IMR-90 (cell line): ENCODE results near the gene TNFAIP8. TPM values are rescaled to one million over a fixed set of nuclear protein-coding genes. Genes with fewer than 3 reads are reported as not detected.

Experiments used
- ATAC-seq: fragments of 200-7000 bp; cut with Tn5 transposase; 2 replicates; pipeline ENCODE4 v1.9.1; 2020; ENCODE audit warnings: low read depth, mild to moderate bottlenecking, moderate library complexity
- BruUV-seq: library from RNA; stranded (reverse); fragments of 400-500 nt; replicated peaks from 2 replicates; lab custom pipeline; 2021; lab: Mats Ljungman, UMichigan
- CTCF ChIA-PET: fragments of 300-600 bp; formaldehyde crosslinking; extraction: SDS; loops from one replicate; lab custom pipeline; 2021; ENCODE audit warnings: antibody characterized with exemption; lab: Yijun Ruan, JAX
- POLR2A ChIA-PET: fragments of 300-600 bp; sonication (Branson Sonifier 250); formaldehyde crosslinking; loops from one replicate; lab custom pipeline; 2022; ENCODE audit warnings: antibody characterized with exemption; ENCODE audit not compliant: unreplicated experiment; lab: Charles Lee
- DNase-seq: peaks from one replicate; pipeline ENCODE4 v3.0.0; 2013
- H2AFZ ChIP-seq: replicated peaks from 2 replicates; pipeline ENCODE3; 2013; ENCODE audit warnings: low read length, mild to moderate bottlenecking; ENCODE audit not compliant: poor library complexity
- H2AK5ac ChIP-seq: 2 replicates; pipeline ENCODE4 v1.6.1; 2013; ENCODE audit warnings: low read depth, low read length, inconsistent platforms
- H2AK9ac ChIP-seq: replicated peaks from 2 replicates; pipeline ENCODE3; 2013; ENCODE audit warnings: mild to moderate bottlenecking, low read depth, low read length, moderate library complexity; ENCODE audit not compliant: poor library complexity
- H2BK120ac ChIP-seq: 2 replicates; pipeline ENCODE4 v1.6.1; 2013; ENCODE audit warnings: low read depth, low read length, inconsistent platforms
- H2BK15ac ChIP-seq: 3 replicates; pipeline ENCODE4 v1.6.1; 2013; ENCODE audit warnings: low read depth, low read length, inconsistent platforms
- H2BK20ac ChIP-seq: 2 replicates; pipeline ENCODE4 v1.6.1; 2013; ENCODE audit warnings: low read depth, mild to moderate bottlenecking, inconsistent platforms, low read length, moderate library complexity
- H2BK5ac ChIP-seq: 2 replicates; pipeline ENCODE4 v1.6.1; 2013; ENCODE audit warnings: mild to moderate bottlenecking, low read depth, low read length, inconsistent platforms; ENCODE audit not compliant: poor library complexity, severe bottlenecking
- H3K14ac ChIP-seq: replicated peaks from 2 replicates; pipeline ENCODE4 v1.6.1; 2013; ENCODE audit warnings: low read depth, low read length, inconsistent platforms
- H3K18ac ChIP-seq: 2 replicates; pipeline ENCODE4 v1.6.1; 2013; ENCODE audit warnings: low read depth, low read length, control low read depth
- H3K23ac ChIP-seq: 2 replicates; pipeline ENCODE4 v1.6.1; 2013; ENCODE audit warnings: low read depth, low read length, inconsistent platforms
- H3K27ac ChIP-seq: 2 replicates; pipeline ENCODE4 v1.5.1; 2013; ENCODE audit warnings: mild to moderate bottlenecking, control low read depth, low read length; ENCODE audit not compliant: insufficient read depth
- H3K27me3 ChIP-seq: 2 replicates; pipeline ENCODE4 v1.6.1; 2013; ENCODE audit warnings: low read length; ENCODE audit not compliant: control insufficient read depth, insufficient read depth
- H3K36me3 ChIP-seq: 2 replicates; pipeline ENCODE4 v1.6.1; 2013; ENCODE audit warnings: low read length, mixed read lengths; ENCODE audit not compliant: control insufficient read depth, insufficient read depth
- H3K4ac ChIP-seq: 2 replicates; pipeline ENCODE4 v1.6.1; 2013; ENCODE audit warnings: low read depth, low read length, inconsistent platforms
- H3K4me1 ChIP-seq: 2 replicates; pipeline ENCODE4 v1.6.1; 2013; ENCODE audit warnings: low read length, mixed read lengths; ENCODE audit not compliant: control insufficient read depth, insufficient read depth
- H3K4me2 ChIP-seq: 2 replicates; pipeline ENCODE4 v1.6.1; 2013; ENCODE audit warnings: low read depth, mild to moderate bottlenecking, control low read depth, low read length, moderate library complexity
- H3K4me3 ChIP-seq: 2 replicates; pipeline ENCODE4 v1.5.1; 2013; ENCODE audit warnings: low read depth, mild to moderate bottlenecking, control low read depth, low read length, moderate library complexity; ENCODE audit not compliant: insufficient read depth
- H3K56ac ChIP-seq: 2 replicates; pipeline ENCODE4 v1.6.1; 2013; ENCODE audit warnings: low read length, inconsistent platforms; ENCODE audit not compliant: insufficient read depth; ENCODE audit errors: extremely low read depth
- H3K79me1 ChIP-seq, 2 experiments: 2 replicates each; pipeline ENCODE4 v1.6.1; 2013; ENCODE audit warnings: low read length in 2 of 2, inconsistent platforms in 1 of 2, low read depth in 1 of 2
- H3K9ac ChIP-seq: 2 replicates; pipeline ENCODE4 v1.6.1; 2013; ENCODE audit warnings: low read depth, low read length, control low read depth
- H3K9me1 ChIP-seq: 2 replicates; pipeline ENCODE4 v1.6.1; 2013; ENCODE audit warnings: low read length, inconsistent platforms; ENCODE audit not compliant: insufficient read depth
- H3K9me3 ChIP-seq: 2 replicates; pipeline ENCODE4 v1.6.1; 2013; ENCODE audit warnings: low read length; ENCODE audit not compliant: control insufficient read depth, insufficient read depth
- H4K20me1 ChIP-seq: 2 replicates; pipeline ENCODE4 v1.6.1; 2013; ENCODE audit warnings: low read length, inconsistent platforms; ENCODE audit not compliant: insufficient read depth
- H4K5ac ChIP-seq: 2 replicates; pipeline ENCODE4 v1.6.1; 2013; ENCODE audit warnings: mild to moderate bottlenecking, low read depth, low read length, control low read depth
- H4K8ac ChIP-seq, 2 experiments: 2 replicates each; pipeline ENCODE4 v1.6.1; 2013; ENCODE audit warnings: low read depth in 2 of 2, low read length in 2 of 2, control low read depth in 1 of 2, inconsistent platforms in 1 of 2
- H4K91ac ChIP-seq: 2 replicates; pipeline ENCODE4 v1.6.1; 2013; ENCODE audit warnings: low read depth, low read length, inconsistent platforms; ENCODE audit not compliant: insufficient read depth
- BHLHE40 ChIP-seq: fragments of 150-350 bp; IDR thresholded peaks from 2 replicates; pipeline ENCODE4 v1.6.1; 2016; ENCODE audit warnings: mild to moderate bottlenecking, low read depth, low read length
- CHD1 ChIP-seq: IDR thresholded peaks from 2 replicates; pipeline ENCODE4 v1.6.1; 2012; ENCODE audit warnings: low read depth, low read length, improper control_type of control experiment
- MAZ ChIP-seq: IDR thresholded peaks from 2 replicates; pipeline ENCODE4 v1.6.1; 2012; ENCODE audit warnings: low read depth, mild to moderate bottlenecking, low read length, improper control_type of control experiment, moderate library complexity, borderline replicate concordance
- MXI1 ChIP-seq: IDR thresholded peaks from 2 replicates; pipeline ENCODE4 v1.6.1; 2012; ENCODE audit warnings: low read depth, mild to moderate bottlenecking, low read length, moderate library complexity, borderline replicate concordance
- POLR2A ChIP-seq: IDR thresholded peaks from 2 replicates; pipeline ENCODE4 v1.6.1; 2012; ENCODE audit warnings: mild to moderate bottlenecking, low read depth, low read length
- RAD21 ChIP-seq: IDR thresholded peaks from 2 replicates; pipeline ENCODE4 v1.6.1; 2012; ENCODE audit warnings: low read length, improper control_type of control experiment
- SMC3 ChIP-seq: fragments of 150-350 bp; IDR thresholded peaks from 2 replicates; pipeline ENCODE4 v1.6.1; 2016; ENCODE audit warnings: low read depth, mild to moderate bottlenecking, antibody characterized with exemption, low read length, moderate library complexity
- WGBS, 2 experiments: methylation state at CpG; one replicate each; pipeline versions ENCODE4 v1.1.5 to v1.1.7; 2013; ENCODE audit warnings: missing lambda C conversion rate in 2 of 2; ENCODE audit not compliant: insufficient read length in 1 of 2; ENCODE audit errors: extremely low coverage in 2 of 2; 5-methylcytosine and 5-hydroxymethylcytosine counted together
- dilution Hi-C: fragments of 300-500 bp; cut with HindIII; formaldehyde crosslinking; loops from one replicate; pipeline ENCODE4 v1.14.3; 2018; ENCODE audit warnings: low sequenced_read_pairs; ENCODE audit not compliant: unreplicated experiment
- in situ Hi-C: fragments of 300-500 bp; cut with MboI; formaldehyde crosslinking; loops from 3 replicates; pipeline ENCODE4 v1.14.3; 2019; ENCODE audit warnings: low sequenced_read_pairs, inconsistent platforms, mixed read lengths
- intact Hi-C: fragments of 100-400 bp; cut with micrococcal nuclease; formaldehyde crosslinking; loops from 2 replicates; pipeline ENCODE4 v1.10.0; 2022
- polyA plus RNA-seq, 3 experiments: library from polyadenylated mRNA; depleted of rRNA; stranded (reverse); fragments of >200 nt; gene quantifications; 2 replicates each; pipeline ENCODE4 v1.2.3, GENCODE V29; 2012; ENCODE audit warnings: low replicate concordance in 1 of 3
- total RNA-seq: library from RNA; depleted of rRNA; stranded (reverse); fragments of >200 nt; gene quantifications from 2 replicates; pipeline ENCODE4 v1.2.3, GENCODE V29; 2012
- TF ChIP-seq, protein P1 (sequence below): fragments of 150-350 bp; IDR thresholded peaks from 2 replicates; pipeline ENCODE4 v1.6.1; 2017; ENCODE audit warnings: mild to moderate bottlenecking, antibody characterized with exemption, low read length, low read depth

Gene TNFAIP8
- total and polyA plus RNA-seq, 2 of the 4 experiments (the other 2 are of a cell fraction), result 20.3 to 29.9 TPM

DNA sequence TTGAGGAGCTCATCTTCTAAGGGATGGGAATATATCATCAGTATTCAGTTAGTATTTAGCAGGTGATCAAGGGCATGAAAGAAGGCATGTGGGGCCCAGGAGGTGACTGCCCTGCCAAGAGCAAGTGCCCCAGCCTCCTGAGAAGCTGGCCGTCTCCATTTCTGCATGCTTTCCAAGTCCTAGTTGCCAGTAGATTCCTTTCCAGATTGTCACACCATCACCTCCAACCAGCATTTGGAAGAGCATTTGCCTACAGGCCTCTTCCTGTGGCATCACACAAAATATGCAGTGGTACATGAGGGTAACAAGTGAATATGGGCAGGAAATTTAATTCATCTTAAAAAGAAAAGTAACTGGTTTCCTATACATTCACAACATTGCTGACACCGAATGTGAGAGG lies 7.5 kb downstream of the TNFAIP8 start:
- Histone ChIP-seq H3K18ac (no peak overlapping the region), H2AK9ac (peak overlapping the region; percentile 39), H4K8ac (no peak overlapping the region), H3K4me3 (no peak overlapping the region), H3K9me1 (peaks cover 8% of the 10 kb centered on the region), H3K27ac (no peak overlapping the region), H4K5ac (no peak overlapping the region), H4K91ac (no peak overlapping the region; the same call in 1 of the 2 replicates), H3K9ac (no peak overlapping the region), H2AK5ac (no peak overlapping the region), H3K23ac (no peak overlapping the region), H3K36me3 (no peaks in the 10 kb centered on the region), H2BK20ac (no peak overlapping the region), H4K20me1 (no peaks in the 10 kb centered on the region; the same call in 1 of the 2 replicates), H3K14ac (no peak overlapping the region), H2BK15ac (no peak overlapping the region), H2BK5ac (no peak overlapping the region), H3K4ac (peak overlapping the region; percentile 36; the same call in 1 of the 2 replicates), H3K9me3 (no peaks in the 10 kb centered on the region), H3K4me1 (peaks cover 26% of the 10 kb centered on the region), H3K27me3 (no peaks in the 10 kb centered on the region), H3K56ac (no peak overlapping the region), H2AFZ (no peak overlapping the region), H3K79me1 (peaks cover 48 to 49% of the 10 kb centered on the region in 2 experiments), H3K4me2 (no peak overlapping the region), H2BK120ac (no peak overlapping the region)
- dilution Hi-C loops (no loop called here), in situ Hi-C loops (no loop called here), intact Hi-C loops (no loop called here)
- no TSS peak for BruUV-seq
- TF ChIP-seq BHLHE40 (no peak), CHD1 (no peak), SMC3 (no peak), POLR2A (no peak), MAZ (no peak), MXI1 (no peak), RAD21 (no peak)
- TF ChIP-seq, protein P1, sequence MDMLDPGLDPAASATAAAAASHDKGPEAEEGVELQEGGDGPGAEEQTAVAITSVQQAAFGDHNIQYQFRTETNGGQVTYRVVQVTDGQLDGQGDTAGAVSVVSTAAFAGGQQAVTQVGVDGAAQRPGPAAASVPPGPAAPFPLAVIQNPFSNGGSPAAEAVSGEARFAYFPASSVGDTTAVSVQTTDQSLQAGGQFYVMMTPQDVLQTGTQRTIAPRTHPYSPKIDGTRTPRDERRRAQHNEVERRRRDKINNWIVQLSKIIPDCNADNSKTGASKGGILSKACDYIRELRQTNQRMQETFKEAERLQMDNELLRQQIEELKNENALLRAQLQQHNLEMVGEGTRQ, result no peak
- ChIA-PET POLR2A (no interaction called here), CTCF (no interaction called here)
- ATAC-seq (no peak), DNase-seq (no peak)
- WGBS, 2 experiments, result 100% methylated on average over 1 of the region's 2 CpGs; no CpG with 5 or more reads in 1 of the 2 experiments
